Endothelial cell of umbilical vein (primary cell): ENCODE measurements around the gene GRID2. TPM values are rescaled to one million over a fixed set of nuclear protein-coding genes. Genes with fewer than 3 reads are reported as not detected.

ENCODE experiments used
- BruUV-seq: library from RNA; stranded (reverse); fragments of 400-500 nt; replicated peaks from 2 replicates; lab custom pipeline; 2021; lab: Mats Ljungman, UMichigan
- CTCF ChIA-PET: fragments of 300-600, 350-600 bp; sonication (Branson Sonifier 250); formaldehyde crosslinking; loops from one replicate; lab custom pipeline; 2021; ENCODE audit warnings: antibody characterized with exemption, inconsistent platforms; lab: Charles Lee
- POLR2A ChIA-PET: fragments of 300-600, 350-600 bp; sonication (Branson Sonifier 250); formaldehyde crosslinking; loops from one replicate; lab custom pipeline; 2021; ENCODE audit warnings: antibody characterized with exemption, inconsistent platforms; lab: Charles Lee
- DNase-seq: peaks from one replicate; pipeline ENCODE4 v3.0.0-alpha.2; 2011; ENCODE audit warnings: low read depth, low spot score
- FAIRE-seq: peaks from 2 replicates; lab custom pipeline; 2011; peaks lifted over from hg19 to GRCh38; lab: Jason Lieb, UNC
- H2AFZ ChIP-seq: 2 replicates; pipeline ENCODE4 v1.6.0; 2012; ENCODE audit warnings: low read depth, low read length, control low read depth, inconsistent platforms
- H3K27ac ChIP-seq: 2 replicates; pipeline ENCODE4 v1.5.1; 2011; ENCODE audit warnings: low read depth, mild to moderate bottlenecking, control low read depth, low read length, moderate library complexity; ENCODE audit not compliant: insufficient read depth
- H3K27me3 ChIP-seq, 2 experiments: 2 replicates each; pipeline versions ENCODE4 v1.6.0 to v1.6.1; 2011; ENCODE audit warnings: low read length in 2 of 2, mixed read lengths in 1 of 2; ENCODE audit not compliant: control insufficient read depth in 2 of 2, insufficient read depth in 2 of 2
- H3K36me3 ChIP-seq, 2 experiments: 2 replicates in 1 of 2; 3 replicates in 1 of 2; pipeline ENCODE4 v1.5.1; 2011; ENCODE audit warnings: low read length in 2 of 2, mild to moderate bottlenecking in 1 of 2, moderate library complexity in 1 of 2; ENCODE audit not compliant: control insufficient read depth in 2 of 2, insufficient read depth in 2 of 2; ENCODE audit errors: extremely low read depth in 1 of 2
- H3K4me1 ChIP-seq: 3 replicates; pipeline ENCODE4 v1.5.1; 2011; ENCODE audit warnings: mild to moderate bottlenecking, low read length; ENCODE audit not compliant: control insufficient read depth, insufficient read depth; ENCODE audit errors: extremely low read depth
- H3K4me2 ChIP-seq: 2 replicates; pipeline ENCODE4 v1.6.1; 2011; ENCODE audit warnings: low read length, control low read depth, mixed read lengths; ENCODE audit not compliant: insufficient read depth
- H3K4me3 ChIP-seq, 3 experiments: fragments of 200-600 bp in 1 of 3; sonication (generic), shearing (Covaris generic) in 1 of 3; replicated peaks in 1 of 3; 2 replicates each; pipeline ENCODE4 v1.5.1; 2011 to 2016; ENCODE audit warnings: control low read depth in 3 of 3, low read length in 3 of 3, mild to moderate bottlenecking in 2 of 3, inconsistent platforms in 1 of 3, low read depth in 1 of 3, moderate library complexity in 1 of 3; ENCODE audit not compliant: insufficient read depth in 1 of 3
- H3K79me2 ChIP-seq: 2 replicates; pipeline ENCODE4 v1.6.0; 2012; ENCODE audit warnings: low read length, inconsistent platforms; ENCODE audit not compliant: control insufficient read depth, insufficient read depth
- H3K9ac ChIP-seq: replicated peaks from 2 replicates; pipeline ENCODE3; 2011; ENCODE audit warnings: low read length, control low read depth; ENCODE audit not compliant: insufficient read depth; ENCODE audit errors: extremely low read depth
- H3K9me1 ChIP-seq: replicated peaks from 3 replicates; pipeline ENCODE4 v1.6.0; 2011; ENCODE audit warnings: mild to moderate bottlenecking, low read length; ENCODE audit not compliant: control insufficient read depth, insufficient read depth; ENCODE audit errors: extremely low read depth
- H3K9me3 ChIP-seq: replicated peaks from 2 replicates; pipeline ENCODE4 v1.5.1; 2012; ENCODE audit warnings: low read length, inconsistent platforms; ENCODE audit not compliant: control insufficient read depth, insufficient read depth
- H4K20me1 ChIP-seq: replicated peaks from 2 replicates; pipeline ENCODE3; 2011; ENCODE audit warnings: mild to moderate bottlenecking, low read length; ENCODE audit not compliant: control insufficient read depth, insufficient read depth; ENCODE audit errors: extremely low read depth
- CTCF ChIP-seq, 2 donors: IDR thresholded peaks; 1 replicate in 1 of 2; 2 replicates in 1 of 2; pipeline ENCODE4 v1.5.1; 2011; ENCODE audit warnings: low read length in 2 of 2, mild to moderate bottlenecking in 2 of 2, moderate library complexity in 2 of 2, control low read depth in 1 of 2, inconsistent platforms in 1 of 2, low read depth in 1 of 2; ENCODE audit not compliant: insufficient read depth in 1 of 2; ENCODE audit errors: extremely low read depth in 1 of 2
- EZH2 ChIP-seq: IDR thresholded peaks from 2 replicates; pipeline ENCODE4 v1.6.1; 2012; ENCODE audit warnings: borderline replicate concordance, low read depth, mild to moderate bottlenecking, moderate library complexity, low read length, inconsistent platforms; ENCODE audit not compliant: severe bottlenecking
- FOS ChIP-seq: IDR thresholded peaks from 2 replicates; pipeline ENCODE4 v1.6.1; 2011; ENCODE audit warnings: mild to moderate bottlenecking, low read length, moderate library complexity, borderline replicate concordance; ENCODE audit not compliant: insufficient read depth
- GATA2 ChIP-seq: IDR thresholded peaks from 2 replicates; pipeline ENCODE4 v1.7.0; 2011; ENCODE audit warnings: low read depth, mild to moderate bottlenecking, moderate library complexity, mixed read lengths, low read length; ENCODE audit not compliant: insufficient read length, insufficient read depth
- JUN ChIP-seq: IDR thresholded peaks from 2 replicates; pipeline ENCODE4 v1.6.1; 2011; ENCODE audit warnings: borderline replicate concordance, low read depth; ENCODE audit not compliant: insufficient read length, insufficient read depth
- MYC ChIP-seq: IDR thresholded peaks from one replicate; pipeline ENCODE4 v1.6.1; 2011; ENCODE audit warnings: mild to moderate bottlenecking, low read depth, low read length
- POLR2A ChIP-seq: IDR thresholded peaks from 2 replicates; pipeline ENCODE4 v1.6.1; 2012; ENCODE audit warnings: low read depth, mild to moderate bottlenecking, control low read depth, low read length
- POLR2AphosphoS5 ChIP-seq: IDR thresholded peaks from 2 replicates; pipeline ENCODE4 v1.6.1; 2012; ENCODE audit warnings: low read depth, mild to moderate bottlenecking, control low read depth, low read length, moderate library complexity; ENCODE audit not compliant: insufficient read depth
- dilution Hi-C: fragments of 300-500 bp; cut with MboI; formaldehyde crosslinking; loops from one replicate; pipeline ENCODE4 v1.15.0; 2019; ENCODE audit warnings: low sequenced_read_pairs; ENCODE audit not compliant: extremely low pct_ligation_motif_present
- intact Hi-C: fragments of 100-400 bp; cut with micrococcal nuclease; formaldehyde crosslinking; loops from one replicate; pipeline ENCODE4 v1.10.0; 2022
- polyA plus RNA-seq, 4 experiments: library from polyadenylated mRNA; depleted of rRNA in 3 of 4; stranded (reverse) in 3 of 4; unstranded in 1 of 4; fragments of >200 nt; gene quantifications; 2 replicates each; pipeline versions ENCODE4 v1.2.1 to v1.2.3, GENCODE V29; 2011 to 2012; ENCODE audit warnings: missing spikeins in 1 of 4
- total RNA-seq: library from RNA; stranded (reverse); gene quantifications from 2 replicates; pipeline ENCODE4 v1.2.3, GENCODE V29; 2021
- TF ChIP-seq, protein P1 (sequence below): IDR thresholded peaks from 2 replicates; pipeline ENCODE4 v1.6.1; 2011; ENCODE audit not compliant: insufficient read depth, insufficient read length

The GRID2 gene
- total and polyA plus RNA-seq, 2 donors (not counting 3 experiments of a cell fraction or from before 2014, with no cell fraction given): not detected

DNA sequence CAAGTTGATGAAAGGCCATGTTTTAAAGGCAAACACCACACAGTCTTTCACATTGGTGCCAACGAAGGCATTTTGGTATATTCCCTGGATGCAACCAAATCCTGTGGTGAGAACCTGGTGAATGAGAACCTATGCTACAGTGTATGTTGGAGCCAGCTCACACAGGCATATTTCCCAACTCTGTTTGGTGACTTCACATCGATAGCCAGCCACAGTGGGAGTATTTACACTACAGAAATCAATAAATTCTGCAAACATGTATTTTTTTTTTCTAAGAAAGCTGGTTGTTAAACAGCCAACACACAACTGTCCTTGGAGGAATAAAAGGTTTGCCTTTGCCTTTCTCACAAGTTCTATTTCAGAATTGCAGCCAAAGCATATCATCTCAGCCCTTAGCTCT, 691.0 kb downstream of the GRID2 start:
- BruUV-seq: no TSS peak
- CTCF ChIA-PET: no interaction called here

More for the DNA sequence above, 691.0 kb downstream of the GRID2 start:
- no peaks in the 10 kb centered on the region for H3K9me1 ChIP-seq
- no peak overlapping the region for H3K4me3 ChIP-seq
- intact Hi-C loops: no loop called here
- no peaks in the 10 kb centered on the region for H4K20me1 ChIP-seq
- no peak overlapping the region for H3K9ac ChIP-seq
- POLR2A ChIA-PET: no interaction called here
- dilution Hi-C loops: no loop called here
- no peak overlapping the region for H3K27ac ChIP-seq
- FAIRE-seq (no peak), DNase-seq (no peak)
- no peak overlapping the region for H2AFZ ChIP-seq
- H3K79me2 ChIP-seq: no peaks in the 10 kb centered on the region
- no peaks in the 10 kb centered on the region for H3K36me3 ChIP-seq
- H3K4me2 ChIP-seq: no peak overlapping the region
- H3K4me1 ChIP-seq: no peaks in the 10 kb centered on the region
- TF ChIP-seq POLR2A (no peak), FOS (no peak), CTCF (IDR thresholded peaks at IDR 0.05; ENCODE audit: extremely low read depth in 1 of 2, insufficient read depth in 1 of 2, low read depth in 1 of 2, low read length in 2 of 2) (no peak), POLR2AphosphoS5 (no peak), MYC (no peak), EZH2 (no peak), GATA2 (no peak), JUN (no peak)
- TF ChIP-seq, protein P1, sequence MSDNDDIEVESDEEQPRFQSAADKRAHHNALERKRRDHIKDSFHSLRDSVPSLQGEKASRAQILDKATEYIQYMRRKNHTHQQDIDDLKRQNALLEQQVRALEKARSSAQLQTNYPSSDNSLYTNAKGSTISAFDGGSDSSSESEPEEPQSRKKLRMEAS: no peak
- H3K9me3 ChIP-seq: no peaks in the 10 kb centered on the region
- H3K27me3 ChIP-seq: no peaks in the 10 kb centered on the region
